BJ (cell line): ENCODE results near the gene ZNF792. TPM values are rescaled to one million over a fixed set of nuclear protein-coding genes. Genes with fewer than 3 reads are reported as not detected.
"Not testable (repeated sequence)": the region's sequence is repeated elsewhere in the genome, so short reads cannot be mapped to it uniquely, and the experiment has no call there.

Source experiments
- CTCF ChIA-PET: fragments of 350-600 bp; formaldehyde crosslinking; extraction: SDS; loops from one replicate; lab custom pipeline; 2021; ENCODE audit warnings: antibody characterized with exemption, inconsistent platforms; lab: Yijun Ruan, JAX
- POLR2A ChIA-PET: fragments of 300-600 bp; sonication (Branson Sonifier 250); formaldehyde crosslinking; extraction: SDS; loops from one replicate; lab custom pipeline; 2021; ENCODE audit warnings: antibody characterized with exemption; lab: Charles Lee
- DNase-seq: peaks from one replicate; pipeline ENCODE4 v3.0.0-alpha.2; 2011; ENCODE audit warnings: low read depth
- H3K27me3 ChIP-seq: 2 replicates; pipeline ENCODE4 v1.6.0; 2011; ENCODE audit warnings: low read length; ENCODE audit not compliant: control insufficient read depth, insufficient read depth
- H3K36me3 ChIP-seq: 2 replicates; pipeline ENCODE4 v1.5.1; 2011; ENCODE audit warnings: low read length; ENCODE audit not compliant: control insufficient read depth, insufficient read depth
- H3K4me3 ChIP-seq: 2 replicates; pipeline ENCODE4 v1.5.1; 2011; ENCODE audit warnings: low read depth, mild to moderate bottlenecking, control low read depth, low read length
- polyA plus RNA-seq: library from polyadenylated mRNA; depleted of rRNA; stranded (reverse); fragments of >200 nt; gene quantifications from 2 replicates; pipeline ENCODE4 v1.2.3, GENCODE V29; 2011
- TF ChIP-seq, protein P1 (sequence below): IDR thresholded peaks from 2 replicates; pipeline ENCODE4 v1.5.1; 2011; ENCODE audit warnings: low read depth, mild to moderate bottlenecking, control low read depth, inconsistent platforms, low read length, moderate library complexity; ENCODE audit not compliant: insufficient read depth

Gene ZNF792
- polyA plus RNA-seq, 1 experiment, result 1.8 TPM

DNA sequence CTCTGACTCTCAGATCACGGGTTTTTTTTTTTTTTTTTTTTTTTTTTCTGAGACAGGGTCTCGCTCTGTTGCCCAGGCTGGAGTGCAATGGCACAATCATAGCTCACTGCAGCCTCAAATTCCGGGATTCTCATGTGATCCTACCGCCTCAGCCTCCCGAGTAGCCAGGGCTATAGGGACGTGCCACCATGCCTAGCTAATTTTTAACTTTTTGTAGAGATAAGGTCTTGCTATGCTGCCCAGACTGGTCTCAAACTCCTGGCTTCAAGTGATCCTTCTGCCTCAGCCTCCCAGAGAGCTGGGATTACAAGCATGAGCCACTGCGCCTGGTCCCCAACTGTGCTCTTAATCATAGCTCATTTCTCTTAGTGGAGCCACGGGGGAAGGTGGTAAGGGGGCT lies 31.5 kb upstream of the ZNF792 start:
- ChIA-PET POLR2A (no interaction called here), CTCF (interaction anchor here (0.9 to 1.1 kb wide), 3 partner anchors 10 to 71 kb away, joined by 3 to 5 read pairs (median 3); no protein-coding TSS in a partner anchor)
- DNase-seq, result no peak
- Histone ChIP-seq H3K27me3 (no peaks in the 10 kb centered on the region), H3K36me3 (no peaks in the 10 kb centered on the region), H3K4me3 (no peak overlapping the region)
- TF ChIP-seq, protein P1, sequence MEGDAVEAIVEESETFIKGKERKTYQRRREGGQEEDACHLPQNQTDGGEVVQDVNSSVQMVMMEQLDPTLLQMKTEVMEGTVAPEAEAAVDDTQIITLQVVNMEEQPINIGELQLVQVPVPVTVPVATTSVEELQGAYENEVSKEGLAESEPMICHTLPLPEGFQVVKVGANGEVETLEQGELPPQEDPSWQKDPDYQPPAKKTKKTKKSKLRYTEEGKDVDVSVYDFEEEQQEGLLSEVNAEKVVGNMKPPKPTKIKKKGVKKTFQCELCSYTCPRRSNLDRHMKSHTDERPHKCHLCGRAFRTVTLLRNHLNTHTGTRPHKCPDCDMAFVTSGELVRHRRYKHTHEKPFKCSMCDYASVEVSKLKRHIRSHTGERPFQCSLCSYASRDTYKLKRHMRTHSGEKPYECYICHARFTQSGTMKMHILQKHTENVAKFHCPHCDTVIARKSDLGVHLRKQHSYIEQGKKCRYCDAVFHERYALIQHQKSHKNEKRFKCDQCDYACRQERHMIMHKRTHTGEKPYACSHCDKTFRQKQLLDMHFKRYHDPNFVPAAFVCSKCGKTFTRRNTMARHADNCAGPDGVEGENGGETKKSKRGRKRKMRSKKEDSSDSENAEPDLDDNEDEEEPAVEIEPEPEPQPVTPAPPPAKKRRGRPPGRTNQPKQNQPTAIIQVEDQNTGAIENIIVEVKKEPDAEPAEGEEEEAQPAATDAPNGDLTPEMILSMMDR, result no peak

DNA sequence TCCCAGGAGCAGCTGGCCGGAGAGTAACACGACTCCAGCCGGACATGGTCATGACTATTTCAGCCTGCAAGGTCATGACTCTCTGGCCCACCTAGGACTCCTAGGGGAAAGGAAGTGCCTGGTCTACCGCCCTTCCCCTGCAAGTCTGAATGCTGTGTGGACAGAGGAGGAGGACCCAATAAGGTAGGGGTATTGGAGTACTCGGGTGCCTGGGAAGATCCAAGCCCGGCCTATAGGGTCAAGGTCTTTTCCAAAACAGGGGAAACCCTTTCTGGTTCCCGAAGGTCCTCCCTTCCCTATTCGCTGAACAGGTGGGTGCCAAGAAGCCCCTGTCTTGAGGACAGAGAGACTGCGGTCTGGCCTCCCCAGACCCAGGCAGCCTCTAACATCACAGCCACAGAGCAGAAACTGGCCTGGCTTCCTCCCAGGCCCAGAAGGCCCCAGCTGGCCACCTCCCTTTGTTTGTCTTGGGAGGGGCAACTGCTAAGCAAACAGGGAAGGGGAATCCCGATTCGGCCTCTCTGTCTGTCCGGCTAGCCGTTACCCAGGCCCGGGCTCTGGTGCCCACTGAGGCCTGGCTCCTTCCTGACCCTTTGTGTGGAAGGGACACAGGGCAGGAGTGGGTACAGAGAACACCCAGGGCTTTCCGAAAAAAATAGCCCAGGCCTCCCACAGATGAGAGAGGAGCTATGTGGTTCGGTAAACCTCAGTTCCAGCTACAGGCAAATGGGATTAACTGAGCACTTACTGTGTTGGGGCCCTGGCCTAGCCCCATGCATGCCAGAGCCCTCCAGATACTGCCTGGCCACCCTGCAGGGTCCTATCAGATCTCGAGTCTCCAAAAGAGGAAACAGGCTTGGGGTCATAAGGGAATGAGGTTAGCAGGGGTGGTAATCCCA lies 30.9 kb upstream of the ZNF792 start:
- no peak overlapping the region for H3K4me3 ChIP-seq
- DNase-seq, result no peak
- ChIA-PET CTCF (interaction anchor here (0.9 to 1.1 kb wide), 2 partner anchors 9 to 72 kb away, joined by 3 to 5 read pairs; no protein-coding TSS in a partner anchor), POLR2A (no interaction called here)
- no peaks in the 10 kb centered on the region for H3K36me3 ChIP-seq
- H3K27me3 ChIP-seq, result no peaks in the 10 kb centered on the region
- TF ChIP-seq, protein P1, result no peak

DNA sequence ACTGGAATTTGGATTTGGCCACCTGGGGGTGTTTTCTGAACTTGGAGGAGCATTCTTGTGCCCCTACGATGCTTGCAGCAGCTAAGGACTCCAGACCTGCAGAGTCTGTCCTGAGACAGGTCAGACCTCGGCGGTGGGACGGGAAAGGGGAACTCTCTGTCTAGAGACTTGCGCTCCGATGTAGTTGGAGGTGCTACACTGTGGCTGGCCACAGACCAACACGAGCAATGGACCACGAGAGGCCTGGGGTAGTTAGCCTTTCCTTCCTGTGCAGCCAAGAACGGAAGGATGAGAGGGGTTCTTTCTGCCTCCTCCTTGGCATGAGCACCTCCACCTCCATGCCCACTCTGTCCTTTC lies 30.2 kb upstream of the ZNF792 start:
- Histone ChIP-seq H3K4me3 (no peak overlapping the region), H3K36me3 (no peaks in the 10 kb centered on the region), H3K27me3 (no peaks in the 10 kb centered on the region)
- ChIA-PET CTCF (no interaction called here), POLR2A (no interaction called here)
- TF ChIP-seq, protein P1, result no peak
- DNase-seq, result no peak

DNA sequence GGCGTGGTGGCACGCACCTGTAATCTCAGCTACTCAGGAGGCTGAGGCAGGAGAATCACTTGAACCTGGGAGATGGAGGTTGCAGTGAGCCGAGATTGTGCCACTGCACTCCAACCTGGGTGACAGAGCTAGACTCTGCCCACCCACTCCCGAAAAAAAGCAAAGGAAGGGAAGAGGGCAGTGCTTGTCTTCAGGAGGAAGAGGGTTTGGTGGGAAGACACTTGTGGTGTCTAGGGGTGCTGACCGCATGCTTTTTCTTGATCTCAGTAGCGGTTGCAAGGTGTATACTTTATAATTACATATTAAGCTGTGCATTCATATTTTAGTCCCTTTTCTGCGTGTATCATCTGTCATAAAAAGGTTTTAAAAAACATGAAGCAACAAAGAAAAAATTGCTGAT lies 28.6 kb upstream of the ZNF792 start:
- CTCF ChIA-PET, result interaction anchor here (0.9 kb wide), 1 partner anchor 21 kb away, joined by 3 read pairs; no protein-coding TSS in a partner anchor
- H3K4me3 ChIP-seq, H3K27me3 ChIP-seq, POLR2A ChIA-PET, H3K36me3 ChIP-seq, DNase-seq: not testable (repeated sequence)

DNA sequence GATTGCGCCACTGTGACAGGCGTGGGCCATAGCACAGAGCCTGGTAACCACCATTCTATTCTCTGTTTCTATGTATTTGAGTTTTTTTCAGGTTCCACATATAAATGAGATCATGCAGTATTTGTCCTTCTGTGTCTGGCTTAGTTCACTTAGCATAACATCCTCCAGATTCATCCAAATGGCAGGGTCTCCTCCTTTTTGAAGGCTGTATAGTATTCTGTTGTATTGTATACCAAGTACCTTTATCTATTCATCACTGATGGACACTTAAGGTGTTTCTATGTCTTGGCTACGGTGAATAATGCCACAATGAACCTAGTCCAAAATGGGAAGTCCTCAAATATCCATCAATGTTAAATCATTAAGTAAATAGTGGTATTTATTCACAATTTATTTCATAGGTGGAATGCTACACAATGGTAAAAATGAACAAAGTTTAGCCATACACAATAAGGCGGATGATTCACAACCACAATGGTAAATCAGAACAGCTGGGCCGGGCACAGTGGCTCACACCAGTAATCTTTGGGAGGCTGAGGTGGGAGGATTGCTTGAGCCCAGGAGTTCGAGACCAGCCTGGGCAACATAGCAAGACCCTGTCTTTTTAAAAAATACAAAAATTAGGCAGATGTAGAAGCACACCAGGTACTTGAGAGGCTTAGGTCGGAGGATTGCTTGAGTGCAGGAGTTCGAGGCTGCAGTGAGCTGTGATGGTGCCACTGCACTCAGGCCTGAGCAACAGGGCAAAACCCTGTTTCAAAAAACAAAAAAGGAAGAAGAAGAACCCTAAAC lies 27.7 kb upstream of the ZNF792 start:
- H3K27me3 ChIP-seq, result no peaks in the 10 kb centered on the region
- TF ChIP-seq, protein P1, result no peak
- H3K36me3 ChIP-seq, result no peaks in the 10 kb centered on the region
- DNase-seq, result no peak
- no peak overlapping the region for H3K4me3 ChIP-seq
- ChIA-PET POLR2A (no interaction called here), CTCF (interaction anchor here (1.6 kb wide), 1 partner anchor 9 kb away, joined by 6 read pairs; no protein-coding TSS in a partner anchor)
